SK-N-SH (cell line): ENCODE results near the gene LRRC27. TPM values are rescaled to one million over a fixed set of nuclear protein-coding genes. Genes with fewer than 3 reads are reported as not detected.

ENCODE experiments used
- CTCF ChIA-PET: fragments of 300-600, 350-600 bp; formaldehyde crosslinking; extraction: SDS; loops from one replicate; lab custom pipeline; 2021; lab: Yijun Ruan, JAX
- POLR2A ChIA-PET: fragments of 350-600 bp; sonication (Branson Sonifier 250); formaldehyde crosslinking; extraction: SDS; loops from one replicate; lab custom pipeline; 2020; ENCODE audit warnings: antibody characterized with exemption, inconsistent platforms; lab: Yijun Ruan, JAX
- DNase-seq: peaks from one replicate; pipeline ENCODE4 v3.0.0; 2012
- H2AFZ ChIP-seq: fragments of 200-600 bp; sonication (generic); 2 replicates; pipeline ENCODE4 v1.8.1; 2016; ENCODE audit warnings: antibody characterized with exemption, mild to moderate bottlenecking, low read depth
- H3F3A ChIP-seq: fragments of 200-600 bp; sonication (generic); replicated peaks from 2 replicates; pipeline ENCODE3; 2016; ENCODE audit warnings: antibody characterized with exemption, mild to moderate bottlenecking; ENCODE audit not compliant: insufficient read depth
- H3K27ac ChIP-seq, 2 experiments: fragments of 200-500 bp in 1 of 2; fragments of 200-600 bp in 1 of 2; sonication (Bioruptor generic) in 1 of 2; sonication (generic), shearing (Covaris generic) in 1 of 2; 2 replicates each; pipeline versions ENCODE4 v1.5.1 to v1.6.1; 2014 to 2016; ENCODE audit warnings: low read depth in 2 of 2, inconsistent platforms in 1 of 2, low read length in 1 of 2, mild to moderate bottlenecking in 1 of 2, mixed read lengths in 1 of 2
- H3K27me3 ChIP-seq: fragments of 200-600 bp; sonication (generic), shearing (Covaris generic); 2 replicates; pipeline ENCODE4 v1.6.1; 2016; ENCODE audit warnings: mixed run types; ENCODE audit not compliant: insufficient read depth
- H3K36me3 ChIP-seq, 2 experiments: fragments of 200-500 bp in 1 of 2; fragments of 200-600 bp in 1 of 2; sonication (Bioruptor generic) in 1 of 2; sonication (generic) in 1 of 2; replicated peaks in 1 of 2; 2 replicates each; pipeline versions ENCODE3 to v1.5.1; 2014 to 2016; ENCODE audit warnings: low read length in 1 of 2, mild to moderate bottlenecking in 1 of 2; ENCODE audit not compliant: insufficient read depth in 2 of 2, control insufficient read depth in 1 of 2
- H3K4me1 ChIP-seq, 2 experiments: fragments of 200-500 bp in 1 of 2; fragments of 200-600 bp in 1 of 2; sonication (Bioruptor generic) in 1 of 2; sonication (generic), shearing (Covaris generic) in 1 of 2; 2 replicates each; pipeline versions ENCODE4 v1.5.1 to v1.6.1; 2014 to 2016; ENCODE audit warnings: low read depth in 1 of 2, low read length in 1 of 2, mixed run types in 1 of 2; ENCODE audit not compliant: insufficient read depth in 2 of 2, control insufficient read depth in 1 of 2
- H3K4me2 ChIP-seq: fragments of 200-600 bp; sonication (generic), shearing (Covaris generic); 2 replicates; pipeline ENCODE4 v1.6.1; 2017; ENCODE audit warnings: mixed run types
- H3K4me3 ChIP-seq, 2 experiments: fragments of 200-500 bp in 1 of 2; fragments of 200-600 bp in 1 of 2; sonication (Bioruptor generic) in 1 of 2; sonication (generic), shearing (Covaris generic) in 1 of 2; 2 replicates each; pipeline versions ENCODE4 v1.5.1 to v1.8.1; 2014 to 2016; ENCODE audit warnings: low read depth in 2 of 2, inconsistent platforms in 1 of 2, low read length in 1 of 2, mild to moderate bottlenecking in 1 of 2, mixed read lengths in 1 of 2, moderate library complexity in 1 of 2
- H3K79me2 ChIP-seq: fragments of 200-600 bp; sonication (generic); 2 replicates; pipeline ENCODE4 v1.8.1; 2017; ENCODE audit warnings: mild to moderate bottlenecking; ENCODE audit not compliant: insufficient read depth
- H3K9ac ChIP-seq: fragments of 200-600 bp; sonication (generic); 2 replicates; pipeline ENCODE4 v1.6.1; 2017; ENCODE audit warnings: mixed run types
- H3K9me2 ChIP-seq: fragments of 200-600 bp; sonication (generic); 2 replicates; pipeline ENCODE4 v1.6.1; 2017; ENCODE audit warnings: mixed run types
- H3K9me3 ChIP-seq: fragments of 200-600 bp; sonication (generic); 2 replicates; pipeline ENCODE4 v1.6.1; 2017; ENCODE audit warnings: mixed run types, mild to moderate bottlenecking, moderate library complexity
- H4K20me1 ChIP-seq: fragments of 200-600 bp; sonication (generic); 2 replicates; pipeline ENCODE4 v1.6.1; 2017; ENCODE audit warnings: mild to moderate bottlenecking, mixed run types; ENCODE audit not compliant: insufficient read depth
- FOSL2 ChIP-seq: IDR thresholded peaks from 2 replicates; pipeline ENCODE4 v1.4.0; 2012; ENCODE audit warnings: low read depth, mild to moderate bottlenecking, moderate library complexity, borderline replicate concordance
- JUND ChIP-seq: IDR thresholded peaks from 2 replicates; pipeline ENCODE4 v1.4.0; 2012
- MAX ChIP-seq: IDR thresholded peaks from 2 replicates; pipeline ENCODE4 v1.4.0; 2012; ENCODE audit warnings: low read depth
- MEF2A ChIP-seq: IDR thresholded peaks from 2 replicates; pipeline ENCODE4 v1.4.0; 2012; ENCODE audit warnings: low read depth, borderline replicate concordance
- NRF1 ChIP-seq: IDR thresholded peaks from 2 replicates; pipeline ENCODE4 v1.6.1; 2012; ENCODE audit warnings: low read depth, mild to moderate bottlenecking, low read length
- PBX3 ChIP-seq: IDR thresholded peaks from 2 replicates; pipeline ENCODE4; 2012
- RAD21 ChIP-seq: IDR thresholded peaks from 2 replicates; pipeline ENCODE4 v1.6.1; 2012; ENCODE audit warnings: mild to moderate bottlenecking, low read length
- RFX5 ChIP-seq: IDR thresholded peaks from 2 replicates; pipeline ENCODE4 v1.6.1; 2012; ENCODE audit warnings: mild to moderate bottlenecking, improper control_type of control experiment, low read length
- SIN3A ChIP-seq: IDR thresholded peaks from 2 replicates; pipeline ENCODE4 v1.6.1; 2012; ENCODE audit warnings: low read depth, mild to moderate bottlenecking, low read length, moderate library complexity, borderline replicate concordance
- SMC3 ChIP-seq: IDR thresholded peaks from 2 replicates; pipeline ENCODE4 v1.6.1; 2012; ENCODE audit warnings: low read depth, low read length, improper control_type of control experiment
- TAF1 ChIP-seq: IDR thresholded peaks from 2 replicates; pipeline ENCODE4 v1.6.1; 2012; ENCODE audit warnings: low read depth, mild to moderate bottlenecking, low read length, moderate library complexity, borderline replicate concordance
- WGBS: methylation state at CpG from one replicate; pipeline ENCODE4 v1.1.6; 2017; ENCODE audit warnings: low lambda C conversion rate; 5-methylcytosine and 5-hydroxymethylcytosine counted together
- polyA plus RNA-seq, 3 experiments: library from polyadenylated mRNA; depleted of rRNA; stranded (reverse); fragments of >200 nt; gene quantifications; 2 replicates each; pipeline ENCODE4 v1.2.3, GENCODE V29; 2012
- TF ChIP-seq, protein P1 (sequence below): IDR thresholded peaks from 2 replicates; pipeline ENCODE4 v1.4.0; 2012; ENCODE audit warnings: low read depth, borderline replicate concordance
- TF ChIP-seq, protein P2 (sequence below): fragments of 150-350 bp; IDR thresholded peaks from 2 replicates; pipeline ENCODE4 v1.6.1; 2017; ENCODE audit warnings: antibody characterized with exemption, low read length, low read depth, borderline replicate concordance
- TF ChIP-seq, protein P3 (sequence below): IDR thresholded peaks from 2 replicates; pipeline ENCODE4 v1.6.1; 2012; ENCODE audit warnings: mild to moderate bottlenecking, low read depth, low read length, moderate library complexity

Gene LRRC27
- polyA plus RNA-seq, 1 of the 3 experiments (the other 2 are of a cell fraction) = 10.0 TPM

DNA sequence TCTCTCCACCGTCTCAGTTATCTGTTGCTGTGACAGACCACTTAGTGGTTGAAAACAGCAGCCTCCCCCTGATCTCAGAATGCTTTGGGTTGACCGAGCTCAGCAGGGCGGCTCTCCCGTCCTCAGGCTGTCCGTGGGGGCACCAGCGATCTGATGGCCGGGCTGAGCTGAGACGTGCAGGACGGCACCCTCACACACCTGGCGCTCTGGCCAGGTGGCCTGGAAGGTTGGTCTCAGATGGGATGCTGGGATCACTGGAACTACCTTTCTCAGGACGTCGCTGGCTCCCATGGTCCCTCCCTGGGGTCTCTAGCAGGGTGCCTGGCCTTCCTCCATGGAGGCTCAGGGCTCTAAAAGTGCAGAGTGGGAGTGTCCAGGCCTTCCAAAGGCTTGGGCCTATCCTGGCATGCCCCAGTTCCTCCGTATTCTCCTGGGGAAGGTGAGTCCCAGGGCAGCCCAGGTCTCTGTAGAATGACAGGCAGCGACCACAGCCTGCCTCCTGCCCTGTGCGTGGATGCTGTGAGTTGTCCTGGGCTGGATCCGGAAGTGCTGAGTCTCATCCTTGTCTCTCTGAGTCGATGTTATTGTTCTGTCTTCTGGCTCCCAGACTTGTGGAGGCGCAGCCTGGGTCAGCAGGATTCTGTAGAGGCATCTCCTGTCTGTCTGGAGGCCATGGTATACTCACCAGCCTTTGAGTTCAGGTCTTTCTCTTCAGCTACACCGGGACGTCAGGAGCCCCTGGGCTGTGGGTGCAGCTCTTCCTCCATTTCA lies 52.8 kb downstream of the LRRC27 start:
- ChIA-PET CTCF (interaction anchor here (0.9 to 2.3 kb wide), 4 partner anchors 13 to 248 kb away, joined by 3 to 10 read pairs (median 4); no protein-coding TSS in a partner anchor), POLR2A (no interaction called here)
- 90% methylated on average over 13 of the region's 20 CpGs for WGBS
- Histone ChIP-seq H3F3A (no peaks in the 10 kb centered on the region), H3K4me2 (no peak overlapping the region), H3K9me3 (no peaks in the 10 kb centered on the region), H4K20me1 (no peaks in the 10 kb centered on the region), H3K4me1 (peaks cover 0 to 9% of the 10 kb centered on the region in 2 experiments; a peak in 1 of 4 replicates), H3K27me3 (no peaks in the 10 kb centered on the region), H3K79me2 (no peaks in the 10 kb centered on the region), H3K27ac (no peak overlapping the region), H3K36me3 (no peaks in the 10 kb centered on the region), H2AFZ (no peak overlapping the region), H3K4me3 (no peak overlapping the region), H3K9me2 (no peaks in the 10 kb centered on the region), H3K9ac (no peak overlapping the region)
- DNase-seq = no peak
- no peak for TF ChIP-seq MEF2A
- no peak for TF ChIP-seq SMC3
- TF ChIP-seq RAD21 = no peak
- TF ChIP-seq FOSL2 = no peak
- TF ChIP-seq, protein P1, sequence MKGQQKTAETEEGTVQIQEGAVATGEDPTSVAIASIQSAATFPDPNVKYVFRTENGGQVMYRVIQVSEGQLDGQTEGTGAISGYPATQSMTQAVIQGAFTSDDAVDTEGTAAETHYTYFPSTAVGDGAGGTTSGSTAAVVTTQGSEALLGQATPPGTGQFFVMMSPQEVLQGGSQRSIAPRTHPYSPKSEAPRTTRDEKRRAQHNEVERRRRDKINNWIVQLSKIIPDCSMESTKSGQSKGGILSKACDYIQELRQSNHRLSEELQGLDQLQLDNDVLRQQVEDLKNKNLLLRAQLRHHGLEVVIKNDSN = no peak
- TF ChIP-seq RFX5 = no peak
- no peak for TF ChIP-seq MAX
- no peak for TF ChIP-seq SIN3A
- no peak for TF ChIP-seq JUND
- no peak for TF ChIP-seq NRF1
- TF ChIP-seq, protein P2, sequence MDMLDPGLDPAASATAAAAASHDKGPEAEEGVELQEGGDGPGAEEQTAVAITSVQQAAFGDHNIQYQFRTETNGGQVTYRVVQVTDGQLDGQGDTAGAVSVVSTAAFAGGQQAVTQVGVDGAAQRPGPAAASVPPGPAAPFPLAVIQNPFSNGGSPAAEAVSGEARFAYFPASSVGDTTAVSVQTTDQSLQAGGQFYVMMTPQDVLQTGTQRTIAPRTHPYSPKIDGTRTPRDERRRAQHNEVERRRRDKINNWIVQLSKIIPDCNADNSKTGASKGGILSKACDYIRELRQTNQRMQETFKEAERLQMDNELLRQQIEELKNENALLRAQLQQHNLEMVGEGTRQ = no peak

- no peak overlapping the region for H3K9ac ChIP-seq
- DNase-seq = no peak
- no peaks in the 10 kb centered on the region for H3K36me3 ChIP-seq
- no peaks in the 10 kb centered on the region for H3K9me2 ChIP-seq
- TF ChIP-seq PBX3 (no peak), MAX (no peak), TAF1 (no peak), RFX5 (no peak)
- TF ChIP-seq, protein P2 = no peak
- TF ChIP-seq, protein P3, sequence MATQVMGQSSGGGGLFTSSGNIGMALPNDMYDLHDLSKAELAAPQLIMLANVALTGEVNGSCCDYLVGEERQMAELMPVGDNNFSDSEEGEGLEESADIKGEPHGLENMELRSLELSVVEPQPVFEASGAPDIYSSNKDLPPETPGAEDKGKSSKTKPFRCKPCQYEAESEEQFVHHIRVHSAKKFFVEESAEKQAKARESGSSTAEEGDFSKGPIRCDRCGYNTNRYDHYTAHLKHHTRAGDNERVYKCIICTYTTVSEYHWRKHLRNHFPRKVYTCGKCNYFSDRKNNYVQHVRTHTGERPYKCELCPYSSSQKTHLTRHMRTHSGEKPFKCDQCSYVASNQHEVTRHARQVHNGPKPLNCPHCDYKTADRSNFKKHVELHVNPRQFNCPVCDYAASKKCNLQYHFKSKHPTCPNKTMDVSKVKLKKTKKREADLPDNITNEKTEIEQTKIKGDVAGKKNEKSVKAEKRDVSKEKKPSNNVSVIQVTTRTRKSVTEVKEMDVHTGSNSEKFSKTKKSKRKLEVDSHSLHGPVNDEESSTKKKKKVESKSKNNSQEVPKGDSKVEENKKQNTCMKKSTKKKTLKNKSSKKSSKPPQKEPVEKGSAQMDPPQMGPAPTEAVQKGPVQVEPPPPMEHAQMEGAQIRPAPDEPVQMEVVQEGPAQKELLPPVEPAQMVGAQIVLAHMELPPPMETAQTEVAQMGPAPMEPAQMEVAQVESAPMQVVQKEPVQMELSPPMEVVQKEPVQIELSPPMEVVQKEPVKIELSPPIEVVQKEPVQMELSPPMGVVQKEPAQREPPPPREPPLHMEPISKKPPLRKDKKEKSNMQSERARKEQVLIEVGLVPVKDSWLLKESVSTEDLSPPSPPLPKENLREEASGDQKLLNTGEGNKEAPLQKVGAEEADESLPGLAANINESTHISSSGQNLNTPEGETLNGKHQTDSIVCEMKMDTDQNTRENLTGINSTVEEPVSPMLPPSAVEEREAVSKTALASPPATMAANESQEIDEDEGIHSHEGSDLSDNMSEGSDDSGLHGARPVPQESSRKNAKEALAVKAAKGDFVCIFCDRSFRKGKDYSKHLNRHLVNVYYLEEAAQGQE = no peak
- no peaks in the 10 kb centered on the region for H4K20me1 ChIP-seq
- no peaks in the 10 kb centered on the region for H3K27me3 ChIP-seq
- POLR2A ChIA-PET = no interaction called here
- H3K4me2 ChIP-seq = no peak overlapping the region
- no peaks in the 10 kb centered on the region for H3F3A ChIP-seq
- peaks cover 0 to 9% of the 10 kb centered on the region in 2 experiments; a peak in 1 of 4 replicates for H3K4me1 ChIP-seq
- H3K27ac ChIP-seq = no peak overlapping the region
- H3K4me3 ChIP-seq = no peak overlapping the region
- H3K9me3 ChIP-seq = no peaks in the 10 kb centered on the region
- 84% methylated on average over 5 of the region's 5 CpGs for WGBS
- H2AFZ ChIP-seq = no peak overlapping the region
- CTCF ChIA-PET = no interaction called here
- no peaks in the 10 kb centered on the region for H3K79me2 ChIP-seq
Observed at GRCh38 chr10:132385389-132385667, 53.3 kb downstream of the LRRC27 start.
